ENCODE measurements around the gene CHN1.

DNA sequence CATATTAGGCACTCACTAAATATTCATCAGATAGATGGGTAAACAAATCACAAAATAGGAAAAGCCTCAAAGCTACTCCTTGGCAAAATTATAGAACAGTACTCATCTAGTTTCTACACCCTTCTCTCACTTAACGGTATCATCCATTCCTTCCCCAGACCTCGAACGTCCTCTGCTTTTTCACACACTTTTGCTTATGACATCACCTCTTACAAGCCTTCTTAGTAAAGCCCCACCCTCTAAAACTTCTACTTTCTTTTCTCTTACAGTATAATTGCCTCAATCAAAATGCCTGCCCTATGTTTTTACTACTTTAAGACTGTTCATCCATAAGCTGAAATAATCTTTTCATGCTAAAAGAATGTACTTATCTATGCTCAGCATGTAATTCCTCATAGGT is 8.1 kb downstream of the CHN1 start:
- TF ChIP-seq SUZ12 (IDR thresholded peaks at IDR 0.05) (no peak), ZNF384 (IDR thresholded peaks at IDR 0.05) (no peak), SP1 (IDR thresholded peaks at IDR 0.05) (no peak), FOXM1 (IDR thresholded peaks at IDR 0.05; ENCODE audit: borderline replicate concordance) (no peak), HDGF (IDR thresholded peaks at IDR 0.05; ENCODE audit: borderline replicate concordance) (no peak), TARDBP (IDR thresholded peaks at IDR 0.05) (no peak), ARNT (IDR thresholded peaks at IDR 0.05) (no peak), BHLHE40 (IDR thresholded peaks at IDR 0.05; ENCODE audit: borderline replicate concordance) (no peak)
- TF ChIP-seq, protein P1, sequence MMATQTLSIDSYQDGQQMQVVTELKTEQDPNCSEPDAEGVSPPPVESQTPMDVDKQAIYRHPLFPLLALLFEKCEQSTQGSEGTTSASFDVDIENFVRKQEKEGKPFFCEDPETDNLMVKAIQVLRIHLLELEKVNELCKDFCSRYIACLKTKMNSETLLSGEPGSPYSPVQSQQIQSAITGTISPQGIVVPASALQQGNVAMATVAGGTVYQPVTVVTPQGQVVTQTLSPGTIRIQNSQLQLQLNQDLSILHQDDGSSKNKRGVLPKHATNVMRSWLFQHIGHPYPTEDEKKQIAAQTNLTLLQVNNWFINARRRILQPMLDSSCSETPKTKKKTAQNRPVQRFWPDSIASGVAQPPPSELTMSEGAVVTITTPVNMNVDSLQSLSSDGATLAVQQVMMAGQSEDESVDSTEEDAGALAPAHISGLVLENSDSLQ (IDR thresholded peaks at IDR 0.05), result no peak
